HG03439 (cell line): ENCODE measurements around the gene ELP4.

Source experiments
- ATAC-seq: cut with Tn5 transposase; IDR thresholded peaks from one replicate; pipeline ENCODE4 v1.9.1; 2021; ENCODE audit warnings: mild to moderate bottlenecking, moderate library complexity; ENCODE audit not compliant: unreplicated experiment

Gene ELP4

DNA sequence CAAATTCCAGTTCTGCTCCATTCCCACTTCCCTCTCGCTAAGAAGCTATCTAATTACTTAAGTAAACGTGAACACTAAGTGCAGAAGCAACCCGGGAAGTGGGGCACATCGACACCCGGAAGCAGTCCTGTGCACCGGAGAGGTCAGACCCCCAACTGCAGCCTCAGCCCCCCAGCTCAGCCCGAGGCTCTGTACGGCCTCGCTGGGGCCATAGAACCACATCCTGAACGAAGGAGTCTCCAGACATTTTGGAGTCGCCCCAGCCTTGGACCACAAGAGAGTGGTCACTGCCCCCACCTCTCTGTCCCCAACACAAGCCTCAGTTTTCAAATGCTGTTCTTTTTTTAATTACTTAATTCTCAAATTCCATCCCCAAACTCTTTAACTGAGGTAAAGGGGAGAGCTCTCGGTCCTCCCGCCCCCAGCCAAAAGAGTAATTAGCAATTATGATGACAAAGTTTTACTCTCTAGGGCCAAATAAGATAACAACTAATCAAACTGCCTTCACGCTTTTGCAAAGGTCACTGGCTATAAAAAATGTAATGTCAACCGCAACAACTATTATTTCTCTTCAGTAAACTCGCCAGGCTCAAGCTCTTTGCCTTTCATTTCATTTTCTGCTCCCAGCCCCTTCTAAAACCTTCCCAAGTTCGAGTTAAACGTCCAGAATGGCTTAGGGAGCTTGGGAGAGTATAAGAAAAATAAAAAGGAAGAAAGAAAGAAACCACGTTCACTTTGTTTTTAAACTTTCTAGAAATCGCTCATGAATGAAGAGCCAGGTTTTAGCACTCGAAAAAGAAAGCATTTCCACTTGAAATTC is 299.4 kb downstream of the ELP4 start:
- no peak for ATAC-seq

DNA sequence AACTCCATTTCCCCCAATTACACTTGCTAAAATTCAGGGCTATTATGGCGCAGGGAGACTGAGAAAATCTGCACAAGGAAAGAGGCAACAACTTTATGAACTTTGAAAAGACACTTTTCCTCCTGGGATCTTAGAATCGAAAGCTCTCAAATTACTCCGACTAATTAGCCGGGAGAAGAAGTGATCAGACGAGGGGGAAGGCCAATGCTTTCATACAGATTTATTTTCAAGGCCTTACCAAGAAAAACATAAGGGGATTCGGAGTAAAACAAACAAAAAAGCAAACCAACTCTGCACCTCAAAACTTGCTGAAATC is 299.9 kb downstream of the ELP4 start:
- ATAC-seq = no peak

DNA sequence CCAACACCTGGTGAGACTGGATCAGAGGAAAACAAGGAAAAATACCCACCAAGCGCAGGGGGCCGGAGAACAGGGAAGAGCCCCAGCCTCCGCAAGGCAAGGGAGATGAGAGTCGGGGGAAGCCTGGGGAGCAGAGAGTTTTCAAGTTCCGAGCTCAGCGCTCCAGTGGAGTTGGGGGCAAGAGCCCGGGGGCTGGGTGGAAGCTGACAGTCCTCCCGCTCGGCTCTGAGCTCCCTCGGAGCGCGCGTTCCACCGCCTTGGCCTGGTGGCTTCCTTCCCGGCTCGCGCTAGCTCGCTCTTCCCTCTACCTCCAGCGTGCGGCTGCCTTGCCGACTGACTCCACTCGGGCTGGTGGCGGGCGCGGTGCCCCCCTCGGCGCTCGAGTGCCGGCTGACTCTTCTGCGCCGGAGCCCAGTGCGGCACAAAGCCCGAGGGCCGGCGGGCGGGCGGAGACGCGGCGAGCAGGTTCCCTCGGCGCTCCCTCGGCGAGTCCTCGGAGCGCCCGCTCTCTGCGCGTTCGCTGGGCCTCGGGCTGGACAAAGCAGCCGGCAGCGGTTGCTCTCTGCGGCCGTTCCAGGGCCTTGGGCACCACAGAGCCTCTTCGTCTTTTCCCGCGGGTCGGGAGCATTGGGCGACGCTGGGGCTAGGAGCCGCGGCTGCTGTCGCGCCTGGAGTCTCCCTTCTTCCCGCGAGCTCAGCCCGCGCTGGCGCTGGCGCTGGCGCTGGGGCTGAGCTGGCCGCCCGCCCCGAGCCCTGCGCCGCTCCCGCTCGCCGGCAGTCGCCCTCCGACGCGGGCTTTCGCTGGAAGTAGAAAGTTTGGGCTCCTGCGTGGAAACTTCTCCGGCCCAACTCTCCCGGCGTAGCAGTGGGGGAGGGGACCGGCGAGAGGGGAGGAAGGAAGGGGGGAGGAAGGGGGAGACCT is 300.6 kb downstream of the ELP4 start:
- ATAC-seq = no peak

DNA sequence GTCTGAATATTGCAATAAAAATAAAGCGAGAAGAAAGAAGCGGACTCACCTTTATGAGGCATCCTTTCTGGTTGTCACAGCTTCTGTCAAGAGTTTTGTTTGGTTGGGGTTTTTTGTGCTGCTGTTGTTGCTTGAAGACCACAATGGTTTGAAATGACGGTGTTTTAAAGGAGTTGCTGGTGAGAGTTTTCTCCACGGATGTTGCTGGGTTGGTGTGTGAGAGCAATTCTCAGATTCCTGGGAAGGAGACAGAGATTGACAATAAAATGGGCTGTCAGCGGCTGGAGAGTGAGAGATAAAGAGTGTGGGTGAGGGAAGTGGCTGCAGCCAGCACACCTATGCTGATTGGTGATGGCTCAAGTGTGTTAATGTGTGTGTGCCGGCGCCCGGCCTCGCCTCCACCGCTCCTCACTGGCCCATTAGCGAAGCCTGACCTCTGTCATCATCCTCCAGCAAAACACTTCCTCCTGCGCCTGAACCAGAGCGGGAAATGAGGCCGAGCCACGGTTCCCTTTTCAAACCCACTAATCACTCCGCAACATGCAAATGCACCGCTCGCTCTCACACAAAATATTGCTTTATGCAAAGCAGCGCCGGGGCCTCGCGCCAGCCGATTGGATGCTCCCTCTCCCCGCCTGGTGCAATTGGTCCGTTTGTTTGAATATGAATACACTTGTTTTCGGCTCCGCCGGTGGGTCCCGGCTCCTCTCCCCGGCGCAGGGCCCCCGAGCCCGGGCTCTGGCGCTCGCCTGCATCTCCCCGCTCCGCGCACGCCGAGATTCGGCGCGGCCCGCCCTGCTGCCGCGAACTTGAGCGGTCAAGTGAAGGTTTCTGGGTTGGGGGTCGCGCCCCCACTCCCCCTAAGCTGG is 301.4 kb downstream of the ELP4 start, which contains the start of gene PAX6:
PAX6 (minus strand) TSS at position 544 of the 869 bp plus-strand sequence. CDS start 4,911 bp downstream, outside the sequence.
- ATAC-seq = no peak

DNA sequence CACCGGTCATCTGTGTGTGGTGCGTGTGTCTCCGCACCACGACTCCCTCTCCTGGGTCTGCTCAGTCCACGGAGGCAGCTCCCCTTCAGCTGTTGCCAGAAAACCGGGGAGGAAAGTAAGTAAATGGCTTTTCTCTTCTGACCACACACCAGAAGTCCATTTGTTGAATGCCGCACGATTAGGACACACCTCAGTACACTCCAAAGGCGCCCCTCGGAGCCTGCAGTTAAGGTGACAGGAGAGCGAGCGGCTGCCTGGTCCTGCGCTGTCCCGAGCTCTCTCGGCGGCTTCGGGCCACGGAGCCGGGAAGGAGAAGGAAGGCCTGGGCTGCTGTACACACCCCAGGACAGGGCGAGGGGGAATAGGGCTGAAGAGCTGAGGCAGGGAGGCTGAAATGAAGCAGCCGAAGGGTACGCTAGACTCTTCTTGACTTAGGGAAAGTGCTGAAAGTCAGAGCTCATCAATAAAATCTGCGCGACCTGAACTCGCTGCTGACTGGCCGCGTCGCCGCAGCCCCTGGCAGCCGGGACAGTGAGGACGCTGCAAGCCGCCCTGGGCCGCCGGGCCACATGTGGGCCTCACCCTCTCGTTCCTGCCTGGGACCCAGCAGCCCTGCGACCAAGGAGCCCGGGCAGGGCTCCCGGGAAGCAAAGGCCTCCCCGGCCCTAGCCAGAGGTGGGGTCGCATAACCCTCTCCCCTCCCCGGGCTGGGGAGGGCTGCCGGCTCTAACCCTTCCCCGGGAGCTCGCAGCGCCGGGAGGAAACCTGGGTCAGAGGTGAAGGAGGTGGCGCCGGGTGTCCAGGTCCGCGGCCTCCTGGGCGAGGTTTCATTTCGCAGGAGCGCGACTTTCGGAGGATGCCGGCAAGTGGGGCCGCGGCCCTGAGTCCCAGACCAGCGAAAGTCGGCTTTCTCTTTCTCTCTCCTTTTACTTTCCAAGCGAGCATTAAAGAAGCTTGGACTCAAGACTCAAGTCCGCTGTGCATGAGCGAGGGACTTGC is 303.1 kb downstream of the ELP4 start:
- ATAC-seq = no peak

DNA sequence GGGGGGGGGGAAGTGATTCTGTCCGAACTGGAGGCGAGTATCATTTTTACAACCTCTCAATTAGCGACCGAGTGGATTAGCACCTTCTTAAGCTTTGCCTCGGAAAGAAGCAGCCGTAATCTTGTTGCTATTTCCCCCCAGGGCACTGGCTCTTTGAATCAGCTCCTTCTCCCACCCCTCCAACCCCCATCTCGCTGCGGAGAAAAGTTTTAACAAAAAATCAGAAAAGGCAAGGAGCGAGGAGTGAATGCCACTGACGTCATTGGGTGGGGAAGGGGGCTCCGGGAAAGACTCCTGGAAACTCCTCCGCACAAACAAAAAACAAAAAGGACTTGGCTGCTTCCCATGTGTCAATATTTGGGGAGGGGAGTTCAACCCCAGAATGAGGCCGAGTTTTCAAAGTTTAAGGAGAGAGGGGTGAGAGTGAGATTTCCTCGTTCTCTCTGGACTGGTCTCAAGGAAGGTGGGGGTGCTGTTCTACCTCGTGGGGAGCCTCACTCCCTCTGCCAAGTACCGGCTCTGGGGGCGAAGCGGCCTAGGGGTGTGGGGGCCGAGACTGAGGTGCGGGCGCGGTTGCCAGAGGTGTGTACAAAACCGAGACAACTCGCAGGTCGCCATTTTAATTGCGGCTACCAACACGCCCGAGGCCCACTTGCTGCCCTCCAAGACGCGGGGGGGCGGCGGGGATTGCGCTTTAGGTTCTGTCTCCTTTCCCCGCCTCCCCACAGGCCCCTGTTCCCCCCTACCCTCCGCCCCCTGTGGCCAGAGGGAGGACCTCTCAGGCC is 304.0 kb downstream of the ELP4 start:
- no peak for ATAC-seq

DNA sequence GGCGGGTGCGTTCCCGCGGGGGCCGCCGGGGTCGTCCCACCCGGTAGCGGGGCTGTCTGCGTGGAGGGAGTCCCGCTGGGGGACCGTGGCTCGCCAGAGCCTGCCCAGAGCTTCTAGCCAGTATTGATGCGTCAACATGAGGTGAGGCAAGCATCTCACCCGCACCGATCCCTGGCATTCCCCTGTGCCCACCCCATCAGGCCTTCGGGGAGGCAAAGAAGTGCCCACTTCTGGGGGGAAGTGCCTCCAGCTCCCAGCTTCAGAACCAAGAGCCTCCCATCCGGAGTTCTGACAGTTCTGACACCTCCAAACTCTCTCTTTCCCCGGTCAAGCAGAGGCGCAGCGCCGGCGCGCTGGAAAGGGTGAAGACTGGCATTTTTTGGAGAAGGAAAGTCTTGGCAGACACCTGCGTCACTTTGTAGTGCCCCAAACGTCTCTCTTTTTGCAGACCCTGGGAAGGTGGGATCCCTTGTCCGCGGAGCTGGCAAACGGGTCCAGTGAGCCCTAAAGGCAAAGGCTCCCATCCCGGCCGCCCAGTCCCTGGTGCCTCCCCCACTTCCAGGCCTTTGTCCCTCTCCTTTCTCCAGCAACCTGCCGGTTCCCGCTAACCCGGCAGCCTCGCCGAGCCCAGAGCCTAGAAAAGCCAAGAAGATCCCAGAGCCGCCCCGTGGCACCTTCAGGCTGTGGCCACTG is 304.8 kb downstream of the ELP4 start:
- no peak for ATAC-seq

DNA sequence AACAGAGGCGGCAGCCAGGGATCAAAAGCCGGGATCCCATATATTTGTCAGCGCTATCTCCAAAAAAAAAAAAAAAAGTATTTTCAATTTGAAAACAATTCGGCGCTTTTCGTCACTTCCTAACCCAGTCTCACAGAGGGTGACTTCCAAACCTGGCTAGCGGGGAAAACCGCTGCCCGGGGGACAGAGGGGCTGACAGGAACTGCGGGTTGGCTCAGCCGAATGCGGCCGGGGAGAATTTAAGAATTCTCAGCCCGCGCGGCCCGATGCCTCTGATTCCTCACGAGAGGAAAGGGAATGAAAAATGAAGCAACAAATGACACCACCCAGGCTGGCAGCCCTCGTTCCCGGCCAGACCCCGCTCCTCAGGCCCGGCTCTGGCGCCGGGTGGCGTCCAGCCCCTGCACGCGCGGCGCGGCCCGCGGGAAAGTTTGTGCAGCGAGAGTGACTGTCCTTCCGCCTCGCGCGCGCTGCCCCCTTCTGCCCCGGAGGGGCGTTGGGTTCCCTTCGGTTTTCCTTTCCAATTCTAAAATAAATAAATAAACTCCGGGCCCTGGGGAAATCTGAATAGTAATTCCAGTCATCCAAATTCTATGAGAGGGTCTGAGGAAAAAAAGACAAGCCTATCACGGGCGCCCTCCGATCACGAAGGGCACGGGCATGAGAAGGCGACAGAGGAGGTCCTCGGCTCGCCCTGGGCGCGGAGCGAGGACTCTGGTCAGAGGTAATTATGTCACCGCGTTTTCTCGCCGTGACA is 306.3 kb downstream of the ELP4 start:
- no peak for ATAC-seq

DNA sequence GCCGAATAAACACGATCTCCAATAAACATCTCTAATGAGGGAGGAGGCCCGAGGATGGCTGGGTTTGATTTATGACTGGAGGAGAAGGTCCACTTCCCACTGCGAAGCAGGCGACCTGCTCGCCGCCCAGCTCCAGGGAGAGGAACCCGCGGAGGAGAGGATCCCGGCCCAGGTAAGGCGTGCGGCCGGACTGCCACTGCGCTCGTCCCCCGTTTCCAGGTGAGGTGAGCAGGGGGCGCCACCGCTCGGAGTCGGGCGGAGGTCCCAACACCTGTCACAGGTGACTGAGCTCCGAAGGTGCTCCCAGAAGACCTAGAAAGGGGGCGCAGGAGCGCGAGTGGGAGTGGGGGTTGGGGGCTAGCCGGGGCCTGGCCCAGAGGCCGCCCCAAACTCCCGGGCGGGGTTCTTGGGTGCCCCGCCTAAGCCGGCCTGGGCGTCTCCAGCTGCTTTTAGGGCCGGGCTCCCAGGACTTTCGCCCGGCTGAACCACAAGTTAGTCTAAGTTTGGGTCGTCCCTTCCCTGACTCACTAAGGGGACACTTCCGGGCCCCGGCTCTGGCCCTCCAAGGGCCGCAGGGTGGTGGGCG is 307.0 kb downstream of the ELP4 start:
- ATAC-seq = no peak

DNA sequence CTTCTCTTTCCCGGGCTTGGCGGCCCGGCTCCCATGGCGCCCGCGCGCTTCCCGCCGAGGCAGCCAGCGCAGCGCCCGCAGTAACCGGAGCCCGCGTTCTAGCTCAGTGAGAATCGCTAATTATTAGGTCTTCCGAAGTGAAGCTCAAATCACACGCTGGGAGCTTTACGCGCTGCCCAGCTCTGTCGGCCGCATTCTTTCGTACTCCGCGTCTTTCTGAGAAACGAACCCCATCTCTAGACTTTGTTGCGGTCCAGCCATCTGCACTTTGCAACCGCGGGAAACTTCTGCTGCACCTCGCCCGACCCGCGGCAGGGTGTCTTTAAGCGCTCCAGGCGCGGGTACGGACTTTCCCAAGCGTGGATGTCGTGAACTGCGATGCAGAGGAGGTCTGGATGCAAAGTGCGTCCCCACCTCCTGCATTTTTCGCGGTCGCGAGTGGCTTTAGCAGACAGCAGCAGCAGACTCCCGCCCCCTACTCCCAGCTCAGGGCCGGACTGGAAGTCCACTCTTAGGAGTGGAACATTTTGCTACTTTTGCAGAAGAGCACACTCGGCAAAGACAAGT is 307.6 kb downstream of the ELP4 start:
- no peak for ATAC-seq

DNA sequence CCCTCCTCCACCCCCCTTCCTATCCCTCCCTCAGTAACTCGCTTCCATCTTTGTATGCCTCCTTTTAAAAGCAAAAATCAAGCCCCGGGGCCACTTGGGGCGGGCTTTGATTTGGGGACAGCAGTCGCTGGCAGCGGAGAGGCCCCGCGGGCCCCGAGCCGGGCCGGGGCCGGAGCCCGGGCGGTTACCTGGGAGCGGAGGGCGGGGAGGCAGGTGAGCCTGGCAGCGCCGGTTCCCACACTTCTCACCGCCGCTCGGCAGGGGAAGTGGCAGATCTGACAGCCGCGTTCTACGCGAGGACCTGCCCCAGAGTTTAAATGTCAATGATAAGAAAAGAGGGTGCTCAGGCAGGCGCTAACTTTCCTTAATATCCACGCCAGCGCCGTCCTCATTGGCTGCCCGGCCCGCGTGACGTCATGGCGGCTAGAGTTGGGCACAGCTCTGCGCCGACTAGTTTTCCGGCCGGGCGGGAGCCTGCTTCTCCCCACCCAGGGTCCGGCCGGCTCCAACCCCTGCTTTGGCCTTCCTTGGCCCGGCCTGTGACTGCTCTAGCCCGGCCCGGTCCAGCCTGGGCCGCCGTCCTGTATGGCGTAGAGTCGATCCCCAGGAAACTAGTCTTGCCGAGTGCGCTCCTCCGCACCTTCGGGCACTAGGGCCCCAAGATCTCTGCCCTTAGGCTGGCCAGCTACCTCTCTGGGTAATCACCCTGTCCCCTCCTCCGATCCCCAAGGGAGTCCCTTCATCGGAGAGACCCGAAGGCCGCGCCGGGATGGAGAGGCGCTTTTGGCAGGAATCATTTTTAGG is 308.3 kb downstream of the ELP4 start:
- ATAC-seq = no peak

DNA sequence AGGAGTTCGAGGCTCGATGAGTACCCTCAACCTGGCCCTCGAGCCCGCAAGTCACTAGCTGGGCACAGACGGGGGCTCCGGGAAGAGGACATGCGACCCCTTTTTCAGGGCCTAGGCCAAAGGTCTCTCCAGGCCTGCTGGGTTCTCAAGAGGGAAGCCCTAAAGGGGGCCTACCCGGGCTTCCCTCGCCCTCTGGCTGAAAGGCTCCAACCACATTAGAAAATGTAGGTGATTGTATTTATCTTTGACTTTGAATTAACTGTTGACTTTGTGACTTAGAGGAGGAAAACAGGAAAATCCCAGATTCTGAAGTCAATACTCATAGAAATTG is 308.8 kb downstream of the ELP4 start:
- no peak for ATAC-seq

DNA sequence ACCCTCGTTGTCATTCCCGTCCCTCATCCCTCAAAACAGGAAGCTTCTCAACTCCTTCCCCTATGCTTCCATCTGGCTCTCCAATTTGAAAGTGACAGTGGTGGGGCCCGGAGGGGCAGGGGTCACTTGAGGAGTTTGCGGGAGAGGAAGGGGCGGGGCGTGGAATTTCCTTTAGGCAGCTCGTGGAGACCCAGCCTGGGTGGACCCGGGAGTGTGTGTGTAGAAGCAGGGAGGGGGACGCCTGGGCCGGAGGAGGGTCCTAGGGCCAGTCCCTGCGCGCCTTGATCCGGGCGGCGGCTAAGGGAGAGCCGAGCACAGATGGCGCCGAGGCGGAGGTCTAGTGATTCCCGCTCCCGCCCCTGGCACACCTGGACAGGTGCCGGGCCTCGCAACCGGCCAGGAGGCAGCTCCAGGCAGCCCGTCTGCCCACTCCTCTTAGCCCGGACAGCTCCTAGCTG is 309.3 kb downstream of the ELP4 start:
- no peak for ATAC-seq

DNA sequence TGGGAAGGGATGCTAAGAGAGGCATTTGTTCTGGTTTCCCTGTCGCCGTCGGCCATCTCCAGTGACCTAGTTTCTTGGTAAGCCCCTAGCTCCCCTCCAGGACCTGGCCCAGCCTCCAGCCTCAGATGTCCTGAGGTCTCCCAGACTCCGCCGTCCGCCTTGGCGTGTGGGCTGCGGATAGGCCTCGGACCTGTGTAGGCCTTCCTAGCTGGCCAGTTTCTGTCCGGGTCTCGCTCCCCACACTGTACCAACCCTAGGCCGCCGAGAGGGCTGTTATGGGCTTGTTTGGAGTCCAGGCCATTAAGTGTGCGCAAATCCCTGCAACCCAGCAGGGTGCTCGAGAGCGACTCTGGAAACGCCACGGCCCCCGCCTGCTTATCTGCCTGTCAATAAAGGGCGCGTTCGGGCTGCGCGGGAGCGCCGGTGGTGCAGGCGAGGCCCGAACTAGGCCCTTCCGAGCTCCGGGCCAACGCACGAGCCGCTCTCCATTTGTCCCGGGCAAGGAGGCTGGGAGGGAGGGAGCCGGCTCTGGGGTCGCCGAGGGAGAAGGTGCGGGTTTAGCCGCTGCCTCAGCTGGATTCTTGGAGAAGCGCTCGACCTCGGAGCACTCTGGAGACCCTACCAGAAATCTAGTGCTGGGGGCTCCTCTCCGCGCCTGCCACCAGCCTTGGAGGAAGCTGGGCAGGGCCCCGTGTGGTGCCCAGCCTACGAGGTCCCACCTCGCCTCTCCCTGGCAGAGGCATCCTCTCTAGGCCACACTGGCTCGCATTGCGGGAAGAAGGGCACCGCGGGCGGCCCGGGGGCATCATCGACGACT is 310.3 kb downstream of the ELP4 start:
- ATAC-seq = no peak

DNA sequence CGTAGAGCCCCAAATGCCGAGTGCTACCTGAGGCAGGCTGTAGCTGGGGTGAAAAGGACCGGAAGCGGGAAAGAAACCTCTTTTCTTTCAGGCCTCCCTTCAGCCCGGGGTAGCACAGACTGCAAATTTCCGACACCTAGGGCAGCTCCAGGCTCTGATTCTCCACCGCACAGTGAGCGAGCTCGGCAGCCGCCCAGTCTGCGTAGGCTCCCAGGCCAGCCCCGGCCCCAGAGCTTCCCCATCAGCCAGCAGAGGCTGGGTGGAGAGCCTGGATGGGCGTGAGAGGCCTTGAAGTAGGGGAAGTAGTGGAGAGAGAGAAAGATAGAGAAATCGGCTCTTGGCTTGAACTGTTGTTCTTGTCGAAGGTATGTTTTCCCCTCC is 310.9 kb downstream of the ELP4 start:
- ATAC-seq = no peak
